Left ventricle myocardium inferior (tissue), 1 donor: Measurements from ENCODE around the gene DUSP12. TPM values are rescaled to one million over a fixed set of nuclear protein-coding genes. Genes with fewer than 3 reads are reported as not detected.

Experiments used
- DNase-seq: peaks from one replicate; pipeline ENCODE4 v3.0.0-alpha.2; 2020
- H3K27ac ChIP-seq: fragments of 200-600 bp; replicated peaks from 2 replicates; pipeline ENCODE4 v1.8.0; 2021
- H3K27me3 ChIP-seq: fragments of 200-600 bp; 2 replicates; pipeline ENCODE4 v1.8.0; 2021; ENCODE audit warnings: low read depth
- H3K36me3 ChIP-seq: fragments of 200-600 bp; 2 replicates; pipeline ENCODE4 v1.8.0; 2021
- H3K4me1 ChIP-seq: fragments of 200-600 bp; 2 replicates; pipeline ENCODE4 v1.8.0; 2021
- H3K4me3 ChIP-seq: fragments of 200-600 bp; 2 replicates; pipeline ENCODE4 v1.8.0; 2021; ENCODE audit warnings: mild to moderate bottlenecking, moderate library complexity
- H3K9me3 ChIP-seq: fragments of 200-600 bp; replicated peaks from 2 replicates; pipeline ENCODE4 v1.8.0; 2021
- intact Hi-C: fragments of 100-400 bp; cut with micrococcal nuclease; formaldehyde crosslinking; loops from one replicate; pipeline ENCODE4 v1.11.0; 2022
- total RNA-seq: library from RNA; stranded (reverse); fragmentation: NEBNext Ultra II Directional; extraction: Animal tissue kit (Norgen Biotek cat#: 25700); gene quantifications from one replicate; pipeline ENCODE4 v1.2.1, GENCODE V29; 2021
- TF ChIP-seq, protein P1 (sequence below): fragments of 200-600 bp; IDR thresholded peaks from 2 replicates; pipeline ENCODE4 v1.8.0; 2021; ENCODE audit warnings: antibody characterized with exemption, mild to moderate bottlenecking, borderline replicate concordance
- donor health status: DM: no; HTN: yes; CAD: no; lungs with severe emphysema.

Gene DUSP12
- total RNA-seq, 1 donor from 2014 or later: 8.4 TPM

DNA sequence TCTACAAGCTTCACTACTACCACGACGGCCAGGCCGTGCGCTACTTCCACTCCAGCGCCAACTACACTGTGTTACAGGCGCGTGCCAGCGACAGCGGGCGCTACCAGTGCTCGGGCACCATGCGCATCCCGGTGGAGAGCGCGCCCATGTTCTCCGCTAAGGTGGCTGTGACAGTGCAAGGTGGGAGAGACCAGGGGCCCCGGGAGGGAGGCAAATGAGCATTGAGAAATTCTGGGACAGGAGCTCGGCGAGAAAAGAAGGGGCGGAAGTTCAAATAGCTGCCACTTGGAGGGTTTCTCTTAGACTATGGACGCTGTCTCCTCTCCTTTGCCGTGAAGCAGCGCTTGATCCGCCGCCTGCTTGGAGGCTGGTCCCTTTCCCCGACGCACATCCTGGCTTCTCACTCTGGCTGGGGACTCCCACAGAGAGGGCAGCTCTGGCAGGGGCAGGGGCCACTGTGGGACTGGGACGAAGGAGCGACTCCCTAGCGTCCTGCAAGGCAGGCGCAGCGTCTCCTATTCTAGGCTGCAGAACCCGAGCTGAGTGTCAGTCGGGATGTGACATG, 23.6 kb upstream of the DUSP12 start:
- peaks cover 20% of the 10 kb centered on the region for H3K27me3 ChIP-seq
- intact Hi-C loops: no loop called here
- TF ChIP-seq, protein P1, sequence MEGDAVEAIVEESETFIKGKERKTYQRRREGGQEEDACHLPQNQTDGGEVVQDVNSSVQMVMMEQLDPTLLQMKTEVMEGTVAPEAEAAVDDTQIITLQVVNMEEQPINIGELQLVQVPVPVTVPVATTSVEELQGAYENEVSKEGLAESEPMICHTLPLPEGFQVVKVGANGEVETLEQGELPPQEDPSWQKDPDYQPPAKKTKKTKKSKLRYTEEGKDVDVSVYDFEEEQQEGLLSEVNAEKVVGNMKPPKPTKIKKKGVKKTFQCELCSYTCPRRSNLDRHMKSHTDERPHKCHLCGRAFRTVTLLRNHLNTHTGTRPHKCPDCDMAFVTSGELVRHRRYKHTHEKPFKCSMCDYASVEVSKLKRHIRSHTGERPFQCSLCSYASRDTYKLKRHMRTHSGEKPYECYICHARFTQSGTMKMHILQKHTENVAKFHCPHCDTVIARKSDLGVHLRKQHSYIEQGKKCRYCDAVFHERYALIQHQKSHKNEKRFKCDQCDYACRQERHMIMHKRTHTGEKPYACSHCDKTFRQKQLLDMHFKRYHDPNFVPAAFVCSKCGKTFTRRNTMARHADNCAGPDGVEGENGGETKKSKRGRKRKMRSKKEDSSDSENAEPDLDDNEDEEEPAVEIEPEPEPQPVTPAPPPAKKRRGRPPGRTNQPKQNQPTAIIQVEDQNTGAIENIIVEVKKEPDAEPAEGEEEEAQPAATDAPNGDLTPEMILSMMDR: peak; percentile 53
- peak overlapping the region; percentile 94 for H3K27ac ChIP-seq
- H3K4me3 ChIP-seq: peak overlapping the region; percentile 97
- no peaks in the 10 kb centered on the region for H3K36me3 ChIP-seq
- H3K4me1 ChIP-seq: peaks cover 24% of the 10 kb centered on the region
- DNase-seq: peak; percentile 43
- no peaks in the 10 kb centered on the region for H3K9me3 ChIP-seq

DNA sequence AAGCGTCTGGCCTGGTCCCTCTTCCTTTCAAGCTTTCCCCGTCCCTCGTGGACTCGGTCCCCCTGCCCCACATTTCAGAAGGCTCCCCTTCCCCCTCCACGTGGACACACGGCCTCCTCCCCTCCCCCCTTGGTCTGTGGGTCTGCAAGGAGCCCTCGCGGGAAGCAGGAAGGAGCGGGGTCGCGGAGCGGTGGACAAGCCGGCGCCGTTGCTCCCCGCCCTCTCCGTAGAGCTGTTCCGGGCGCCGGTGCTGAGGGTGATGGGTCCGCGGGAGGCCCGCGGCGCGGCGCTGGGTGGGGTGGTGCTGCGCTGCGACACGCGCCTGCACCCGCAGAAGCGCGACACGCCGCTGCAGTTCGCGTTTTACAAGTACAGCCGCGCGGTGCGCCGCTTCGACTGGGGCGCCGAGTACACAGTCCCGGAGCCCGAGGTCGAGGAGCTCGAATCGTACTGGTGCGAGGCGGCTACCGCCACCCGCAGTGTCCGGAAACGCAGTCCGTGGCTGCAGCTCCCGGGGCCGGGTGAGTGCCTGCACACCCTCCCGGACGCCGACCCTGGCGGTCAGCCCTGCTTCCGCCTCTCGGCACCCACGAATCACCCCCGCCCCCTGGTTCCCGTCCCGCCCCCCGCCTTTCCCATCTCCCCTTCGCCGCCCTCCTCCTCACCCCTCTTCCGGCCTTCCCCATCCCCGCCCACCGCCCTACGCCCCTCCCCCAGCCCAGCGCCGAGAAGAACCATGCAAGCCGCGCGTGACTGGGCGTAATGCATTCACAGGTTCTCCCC, 22.9 kb upstream of the DUSP12 start:
- H3K27me3 ChIP-seq: peaks cover 19% of the 10 kb centered on the region

DNA sequence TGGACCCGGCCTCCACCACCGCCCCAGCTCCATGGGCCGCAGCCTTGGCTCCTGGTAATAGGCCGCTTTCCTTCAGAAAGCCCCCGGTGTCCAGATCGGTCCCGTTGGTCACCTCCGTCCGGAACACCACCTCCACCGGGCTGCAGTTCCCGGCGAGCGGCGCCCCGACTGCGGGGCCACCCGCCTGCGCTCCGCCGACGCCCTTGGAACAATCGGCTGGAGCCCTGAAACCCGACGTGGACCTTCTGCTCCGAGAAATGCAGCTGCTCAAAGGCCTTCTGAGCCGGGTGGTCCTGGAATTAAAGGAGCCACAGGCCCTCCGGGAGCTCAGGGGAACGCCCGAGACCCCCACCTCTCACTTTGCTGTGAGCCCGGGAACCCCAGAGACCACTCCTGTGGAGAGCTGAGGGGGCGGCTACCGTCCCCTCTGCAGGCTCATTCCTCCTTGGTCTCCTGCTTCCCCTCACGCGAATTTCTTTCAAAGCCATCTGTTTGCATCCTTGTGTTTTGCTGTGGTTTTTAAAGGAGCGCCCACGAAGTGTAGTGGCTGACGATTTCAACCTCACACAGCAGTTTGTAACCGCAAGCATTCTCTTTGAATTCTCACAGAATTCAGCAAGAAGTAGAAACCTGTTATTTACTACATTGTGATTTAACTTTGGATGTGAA, 22.2 kb upstream of the DUSP12 start:
- no peaks in the 10 kb centered on the region for H3K9me3 ChIP-seq
- H3K27me3 ChIP-seq: peaks cover 12% of the 10 kb centered on the region
- intact Hi-C loops: no loop called here
- no peak for DNase-seq
- H3K4me3 ChIP-seq: peak overlapping the region; percentile 97
- H3K4me1 ChIP-seq: peaks cover 24% of the 10 kb centered on the region
- TF ChIP-seq, protein P1: no peak
- peak overlapping the region; percentile 94 for H3K27ac ChIP-seq
- no peaks in the 10 kb centered on the region for H3K36me3 ChIP-seq

More for the DNA sequence above, 22.9 kb upstream of the DUSP12 start:
- H3K36me3 ChIP-seq: no peaks in the 10 kb centered on the region
- TF ChIP-seq, protein P1: no peak
- peak overlapping the region; percentile 94 for H3K27ac ChIP-seq
- H3K4me3 ChIP-seq: peak overlapping the region; percentile 97
- peak; percentile 90 for DNase-seq
- peaks cover 24% of the 10 kb centered on the region for H3K4me1 ChIP-seq
- no peaks in the 10 kb centered on the region for H3K9me3 ChIP-seq
- intact Hi-C loops: no loop called here

DNA sequence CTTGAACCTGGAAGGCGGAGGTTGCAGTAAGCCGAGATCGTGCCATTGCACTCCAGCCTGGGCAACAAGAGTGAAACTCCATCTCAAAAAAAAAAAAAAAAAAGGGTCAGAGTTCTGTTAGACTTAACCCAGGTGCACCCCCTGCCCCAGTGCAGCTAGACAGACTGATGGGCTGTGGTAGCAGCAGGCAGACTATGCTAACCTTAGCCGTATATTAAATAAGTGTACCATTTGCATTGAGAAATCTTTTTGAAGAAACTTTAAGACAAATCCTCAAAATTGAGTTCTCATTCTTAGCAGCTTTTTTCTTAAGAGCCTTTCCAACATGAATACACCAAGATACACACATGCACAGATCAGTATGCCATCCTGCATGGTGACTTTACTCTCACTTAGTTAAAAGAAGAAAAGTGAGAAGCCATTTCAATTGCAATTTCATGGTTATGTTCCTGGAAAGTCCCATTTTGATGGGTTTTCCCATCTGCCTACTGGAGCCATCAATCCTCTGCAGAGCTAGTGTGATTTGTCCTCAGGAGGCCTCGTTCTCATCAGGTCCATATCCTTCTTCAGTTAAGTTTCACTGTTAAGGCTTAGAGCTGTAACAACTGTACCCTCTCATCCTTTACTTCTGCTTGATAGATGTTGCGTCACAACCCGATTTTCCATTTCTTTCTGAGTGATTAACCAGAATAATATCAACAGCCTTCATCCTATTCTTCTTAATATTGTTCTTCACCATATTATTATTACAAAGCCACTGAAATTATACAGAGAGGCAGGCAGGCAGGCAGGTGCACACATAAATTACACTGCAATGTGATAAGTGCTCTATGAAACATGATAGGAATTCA, 21.0 kb upstream of the DUSP12 start:
- intact Hi-C loops: no loop called here
- Histone ChIP-seq H3K27ac (no peak overlapping the region), H3K9me3 (no peaks in the 10 kb centered on the region), H3K4me3 (no peak overlapping the region), H3K4me1 (peaks cover 28% of the 10 kb centered on the region), H3K27me3 (no peaks in the 10 kb centered on the region), H3K36me3 (no peaks in the 10 kb centered on the region)
- DNase-seq: no peak
- TF ChIP-seq, protein P1: no peak

DNA sequence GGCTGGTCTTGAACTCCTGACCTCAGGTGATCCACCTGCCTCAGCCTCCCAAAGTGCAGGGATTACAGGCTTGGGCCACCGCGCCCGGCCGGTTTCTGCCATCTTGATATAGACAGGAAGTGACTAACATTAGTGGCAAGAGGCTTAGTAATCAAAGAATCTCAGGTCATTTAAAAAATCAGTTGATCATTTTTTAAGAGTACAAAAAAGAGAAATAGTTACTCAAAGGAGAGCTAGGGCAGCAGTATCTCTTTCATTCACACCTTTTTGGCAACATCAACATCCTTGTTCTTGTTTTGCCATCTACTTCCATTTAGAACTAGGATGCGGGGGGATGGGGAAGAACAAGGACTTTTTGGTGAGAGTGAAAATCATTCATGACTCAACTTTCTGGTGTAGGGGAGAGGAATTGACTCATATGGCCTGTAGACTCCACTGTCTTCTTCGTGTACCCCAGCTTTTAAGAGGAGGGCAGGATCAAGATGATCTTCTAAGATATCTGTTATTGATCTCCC, 19.5 kb upstream of the DUSP12 start:
- no peak overlapping the region for H3K27ac ChIP-seq
- no peak overlapping the region for H3K4me3 ChIP-seq
- no peaks in the 10 kb centered on the region for H3K9me3 ChIP-seq
- peaks cover 33% of the 10 kb centered on the region for H3K4me1 ChIP-seq
- no peaks in the 10 kb centered on the region for H3K27me3 ChIP-seq
- intact Hi-C loops: no loop called here
- TF ChIP-seq, protein P1: no peak
- no peak for DNase-seq
- no peaks in the 10 kb centered on the region for H3K36me3 ChIP-seq
